B cell (primary cell): ENCODE data around the gene CCDC81. TPM values are rescaled to one million over a fixed set of nuclear protein-coding genes. Genes with fewer than 3 reads are reported as not detected.

ENCODE experiments used
- ATAC-seq: fragments of 200-7000 bp; cut with Tn5 transposase; one replicate; pipeline ENCODE4 v1.10.0; 2021; ENCODE audit warnings: low read depth, mild to moderate bottlenecking, moderate number of reproducible peaks, moderate library complexity
- CTCF ChIA-PET: fragments of 350-600 bp; sonication (Branson Sonifier 250); formaldehyde crosslinking; loops from one replicate; lab custom pipeline; 2021; ENCODE audit warnings: antibody characterized with exemption, inconsistent platforms; lab: Charles Lee
- POLR2A ChIA-PET: fragments of 350-600 bp; sonication (Branson Sonifier 250); formaldehyde crosslinking; loops from one replicate; lab custom pipeline; 2021; ENCODE audit warnings: antibody characterized with exemption; lab: Charles Lee
- DNase-seq: peaks from one replicate; pipeline ENCODE4 v3.0.0; 2013
- H2AFZ ChIP-seq: 2 replicates; pipeline ENCODE4 v1.6.1; 2012; ENCODE audit warnings: mild to moderate bottlenecking, low read depth, low read length; ENCODE audit not compliant: insufficient read depth, poor library complexity, severe bottlenecking
- H3K27ac ChIP-seq, 2 donors: 1 replicate in 1 of 2; 2 replicates in 1 of 2; pipeline ENCODE4 v1.5.1; 2012 to 2013; ENCODE audit warnings: low read length in 2 of 2, mild to moderate bottlenecking in 2 of 2, moderate library complexity in 1 of 2
- H3K27me3 ChIP-seq, 4 experiments: fragments of 200-600 bp in 1 of 4; sonication (generic) in 1 of 4; replicated peaks in 1 of 4; 1 replicate in 2 of 4; 2 replicates in 2 of 4; pipeline versions ENCODE4 v1.6.1 to v1.7.0; 2013 to 2016; ENCODE audit warnings: low read length in 3 of 4, mild to moderate bottlenecking in 2 of 4, mixed read lengths in 1 of 4, moderate library complexity in 1 of 4; ENCODE audit not compliant: insufficient read depth in 4 of 4, control insufficient read depth in 3 of 4; ENCODE audit errors: control extremely low read depth in 1 of 4
- H3K36me3 ChIP-seq, 2 experiments: replicated peaks in 1 of 2; 1 replicate in 1 of 2; 2 replicates in 1 of 2; pipeline versions ENCODE4 v1.6.1 to v1.7.1; 2013; ENCODE audit warnings: low read length in 1 of 2; ENCODE audit not compliant: insufficient read depth in 2 of 2, control insufficient read depth in 1 of 2; ENCODE audit errors: control extremely low read depth in 1 of 2, extremely low read depth in 1 of 2
- H3K4me1 ChIP-seq, 2 donors: fragments of 200-600 bp in 1 of 2; sonication (generic) in 1 of 2; 1 replicate in 1 of 2; 2 replicates in 1 of 2; pipeline versions ENCODE4 v1.5.1 to v1.6.1; 2013 to 2017; ENCODE audit warnings: low read length in 2 of 2; ENCODE audit not compliant: control insufficient read depth in 2 of 2, insufficient read depth in 2 of 2
- H3K4me2 ChIP-seq: replicated peaks from 2 replicates; pipeline ENCODE3; 2012; ENCODE audit warnings: mild to moderate bottlenecking, low read depth, low read length; ENCODE audit not compliant: poor library complexity, severe bottlenecking
- H3K4me3 ChIP-seq, 5 experiments: fragments of 200-600 bp in 1 of 5; sonication (generic) in 1 of 5; 1 replicate in 3 of 5; 2 replicates in 2 of 5; pipeline versions ENCODE4 v1.5.1 to v1.7.0; 2011 to 2016; ENCODE audit warnings: low read length in 4 of 5, mild to moderate bottlenecking in 4 of 5, low read depth in 2 of 5, control low read depth in 1 of 5, moderate library complexity in 1 of 5; ENCODE audit not compliant: insufficient read depth in 1 of 5; ENCODE audit errors: control extremely low read depth in 1 of 5, extremely low read depth in 1 of 5
- H3K79me2 ChIP-seq: fragments of 200-600 bp; sonication (generic); one replicate; pipeline ENCODE4 v1.6.0; 2016; ENCODE audit warnings: low read length; ENCODE audit not compliant: control insufficient read depth, insufficient read depth
- H3K9ac ChIP-seq: fragments of 200-600 bp; sonication (generic); 2 replicates; pipeline ENCODE4 v1.6.1; 2017; ENCODE audit warnings: mild to moderate bottlenecking, low read length, moderate library complexity
- H3K9me3 ChIP-seq, 3 donors: one replicate each; pipeline versions ENCODE4 v1.6.1 to v1.7.1; 2013; ENCODE audit warnings: low read length in 2 of 3; ENCODE audit not compliant: control insufficient read depth in 2 of 3, insufficient read depth in 1 of 3; ENCODE audit errors: control extremely low read depth in 1 of 3
- H4K20me1 ChIP-seq: 2 replicates; pipeline ENCODE4 v1.6.0; 2012; ENCODE audit warnings: mild to moderate bottlenecking, low read length; ENCODE audit not compliant: insufficient read depth, control insufficient read depth, poor library complexity, severe bottlenecking
- H3K27ac Mint-ChIP-seq: one replicate; pipeline ENCODE4 v1.8.0; 2021; ENCODE audit warnings: mixed read lengths
- H3K27me3 Mint-ChIP-seq: one replicate; pipeline ENCODE4 v1.8.0; 2021; ENCODE audit warnings: mixed read lengths
- H3K4me1 Mint-ChIP-seq: one replicate; pipeline ENCODE4 v1.8.0; 2021; ENCODE audit warnings: mixed read lengths
- H3K4me3 Mint-ChIP-seq: one replicate; pipeline ENCODE4 v1.8.0; 2021; ENCODE audit warnings: mixed read lengths
- H3K9me3 Mint-ChIP-seq: one replicate; pipeline ENCODE4 v1.8.0; 2022; ENCODE audit warnings: mixed read lengths; ENCODE audit not compliant: insufficient read depth
- EZH2 ChIP-seq: IDR thresholded peaks from 2 replicates; pipeline ENCODE4 v1.6.1; 2012; ENCODE audit warnings: borderline replicate concordance, low read depth, mild to moderate bottlenecking, moderate library complexity, low read length; ENCODE audit not compliant: insufficient read depth, poor library complexity, severe bottlenecking
- WGBS: methylation state at CpG from one replicate; pipeline ENCODE4 v1.1.5; 2013; ENCODE audit warnings: missing lambda C conversion rate; ENCODE audit not compliant: insufficient coverage; 5-methylcytosine and 5-hydroxymethylcytosine counted together
- intact Hi-C: fragments of 100-400 bp; cut with micrococcal nuclease; formaldehyde crosslinking; loops from one replicate; pipeline ENCODE4 v1.10.0; 2022
- polyA plus RNA-seq: library from polyadenylated mRNA; depleted of rRNA; stranded (reverse); fragments of >200 nt; gene quantifications from 2 replicates; pipeline ENCODE4 v1.2.3, GENCODE V29; 2012
- total RNA-seq, 2 donors: library from RNA; stranded (reverse); fragments of 120-200 nt in 1 of 2; gene quantifications; 1 replicate in 1 of 2; 2 replicates in 1 of 2; pipeline versions ENCODE4 v1.2.3 to v1.2.4, GENCODE V29; 2013 to 2022
- TF ChIP-seq, protein P1 (sequence below): fragments of 200-600 bp; IDR thresholded peaks from one replicate; pipeline ENCODE4 v1.8.0; 2022; ENCODE audit warnings: antibody characterized with exemption, mild to moderate bottlenecking

The CCDC81 gene
- total and polyA plus RNA-seq, 2 donors (not counting 1 experiment from before 2014, with no cell fraction given), result 0.18 to 0.84 TPM

GRCh38 chr11:86398106-86398505, 23.4 kb downstream of the CCDC81 start:
- ChIA-PET CTCF (interaction anchor here (0.7 kb wide), 1 partner anchor 469 kb away, joined by 6 read pairs; no protein-coding TSS in a partner anchor), POLR2A (no interaction called here)
- Mint-ChIP-seq H3K4me3 (no peak overlapping the region), H3K27ac (no peak overlapping the region), H3K4me1 (no peaks in the 10 kb centered on the region), H3K9me3 (no peaks in the 10 kb centered on the region), H3K27me3 (no peaks in the 10 kb centered on the region)
- 93% methylated on average over 2 of the region's 3 CpGs for WGBS
- Histone ChIP-seq H3K27ac (no peak overlapping the region), H3K4me3 (no peak overlapping the region), H2AFZ (no peak overlapping the region), H3K9ac (no peak overlapping the region), H3K27me3 (no peaks in the 10 kb centered on the region), H4K20me1 (no peaks in the 10 kb centered on the region), H3K4me2 (no peak overlapping the region), H3K4me1 (no peaks in the 10 kb centered on the region), H3K9me3 (no peaks in the 10 kb centered on the region), H3K36me3 (no peaks in the 10 kb centered on the region), H3K79me2 (no peaks in the 10 kb centered on the region)
- TF ChIP-seq EZH2, result no peak
- TF ChIP-seq, protein P1, sequence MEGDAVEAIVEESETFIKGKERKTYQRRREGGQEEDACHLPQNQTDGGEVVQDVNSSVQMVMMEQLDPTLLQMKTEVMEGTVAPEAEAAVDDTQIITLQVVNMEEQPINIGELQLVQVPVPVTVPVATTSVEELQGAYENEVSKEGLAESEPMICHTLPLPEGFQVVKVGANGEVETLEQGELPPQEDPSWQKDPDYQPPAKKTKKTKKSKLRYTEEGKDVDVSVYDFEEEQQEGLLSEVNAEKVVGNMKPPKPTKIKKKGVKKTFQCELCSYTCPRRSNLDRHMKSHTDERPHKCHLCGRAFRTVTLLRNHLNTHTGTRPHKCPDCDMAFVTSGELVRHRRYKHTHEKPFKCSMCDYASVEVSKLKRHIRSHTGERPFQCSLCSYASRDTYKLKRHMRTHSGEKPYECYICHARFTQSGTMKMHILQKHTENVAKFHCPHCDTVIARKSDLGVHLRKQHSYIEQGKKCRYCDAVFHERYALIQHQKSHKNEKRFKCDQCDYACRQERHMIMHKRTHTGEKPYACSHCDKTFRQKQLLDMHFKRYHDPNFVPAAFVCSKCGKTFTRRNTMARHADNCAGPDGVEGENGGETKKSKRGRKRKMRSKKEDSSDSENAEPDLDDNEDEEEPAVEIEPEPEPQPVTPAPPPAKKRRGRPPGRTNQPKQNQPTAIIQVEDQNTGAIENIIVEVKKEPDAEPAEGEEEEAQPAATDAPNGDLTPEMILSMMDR, result no peak
- DNase-seq, result no peak
- no peak for ATAC-seq
- intact Hi-C loops, result no loop called here

GRCh38 chr11:86403458-86403857, 28.8 kb downstream of the CCDC81 start:
- intact Hi-C loops, result no loop called here
- Histone ChIP-seq H3K9me3 (no peaks in the 10 kb centered on the region), H3K4me3 (no peak overlapping the region), H3K9ac (no peak overlapping the region), H3K27ac (no peak overlapping the region), H3K4me1 (no peaks in the 10 kb centered on the region), H3K27me3 (no peaks in the 10 kb centered on the region), H4K20me1 (no peaks in the 10 kb centered on the region), H3K79me2 (no peaks in the 10 kb centered on the region), H3K36me3 (no peaks in the 10 kb centered on the region), H2AFZ (no peak overlapping the region), H3K4me2 (no peak overlapping the region)
- 83% methylated on average over 1 of the region's 1 CpG for WGBS
- ChIA-PET CTCF (no interaction called here), POLR2A (no interaction called here)
- Mint-ChIP-seq H3K27me3 (no peaks in the 10 kb centered on the region), H3K27ac (no peak overlapping the region), H3K4me3 (no peak overlapping the region), H3K9me3 (no peaks in the 10 kb centered on the region), H3K4me1 (no peaks in the 10 kb centered on the region)
- DNase-seq (no peak), ATAC-seq (no peak)
- TF ChIP-seq, protein P1, result no peak
- no peak for TF ChIP-seq EZH2
